NCI-H2171 treated with DMSO at 0.1 percent for 48 hours (cell line): Measurements from ENCODE around the gene GNAT1.

Experiments
- DNase-seq: peaks from one replicate; lab custom pipeline; 2025; lab: John Stamatoyannopoulos, UW

Gene GNAT1

DNA sequence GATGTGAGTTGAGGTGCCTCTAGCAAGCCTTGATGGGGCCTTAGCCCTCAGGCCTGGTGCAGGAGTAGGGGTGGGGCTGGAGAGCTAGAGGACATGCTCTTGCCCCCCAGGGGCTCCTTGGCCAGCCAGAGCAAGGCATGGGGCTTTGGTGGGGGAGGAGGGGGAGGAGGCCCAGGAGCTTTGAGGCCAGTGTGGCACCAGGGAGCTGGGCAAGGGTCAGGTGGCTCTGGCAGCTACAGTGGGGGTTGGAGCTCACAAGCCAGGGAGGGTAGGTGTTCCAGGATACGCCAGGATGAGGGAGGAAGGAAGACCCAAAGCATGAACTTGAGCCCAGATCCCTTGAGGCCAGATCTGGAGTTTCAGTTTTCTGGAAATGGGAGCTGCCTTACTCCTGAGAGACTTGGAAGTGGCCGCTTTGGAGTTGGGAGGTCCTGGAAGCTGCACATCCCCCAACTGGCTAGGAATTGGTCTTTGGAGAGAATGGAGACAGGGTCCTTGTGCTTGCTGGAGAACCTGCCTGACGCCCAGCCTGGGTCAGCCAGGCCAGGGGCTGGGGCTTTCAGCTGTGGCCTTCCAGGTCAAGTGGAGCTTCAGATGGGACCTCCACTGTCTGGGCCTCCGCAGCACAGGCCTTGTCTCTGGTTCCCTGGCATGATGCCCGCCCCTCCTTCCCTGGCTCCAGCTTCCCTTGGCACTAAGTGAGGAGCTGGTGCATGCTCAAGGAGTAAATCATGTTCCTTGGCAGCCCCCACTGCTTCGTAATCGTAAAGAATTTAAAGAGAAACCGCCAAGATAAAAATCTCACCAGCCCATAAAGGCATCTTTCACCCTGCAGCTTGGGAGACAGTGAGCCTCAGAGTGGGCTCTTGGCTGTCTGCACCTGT lies 27.6 kb upstream of the GNAT1 start:
- DNase-seq, result no peak

DNA sequence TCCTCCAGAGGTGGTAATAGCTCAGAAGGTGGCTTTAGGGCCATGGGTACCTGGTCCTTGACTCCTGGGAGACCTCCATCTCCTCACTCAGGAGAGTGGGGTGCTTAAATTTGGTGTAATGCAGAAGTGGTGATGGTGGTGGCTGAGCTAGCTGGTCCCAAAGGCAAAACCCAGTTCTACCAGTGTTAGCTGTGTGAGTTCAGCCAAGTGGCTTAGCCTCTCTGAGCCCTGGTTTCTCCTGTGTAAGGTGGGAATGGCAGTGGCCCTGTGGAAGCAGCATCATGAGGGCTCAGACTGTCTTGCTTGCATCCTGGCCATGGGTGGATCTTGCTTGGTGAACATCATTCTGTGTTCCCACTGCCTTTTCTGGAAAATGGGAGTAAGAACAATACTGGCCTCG lies 26.9 kb upstream of the GNAT1 start:
- DNase-seq, result no peak

DNA sequence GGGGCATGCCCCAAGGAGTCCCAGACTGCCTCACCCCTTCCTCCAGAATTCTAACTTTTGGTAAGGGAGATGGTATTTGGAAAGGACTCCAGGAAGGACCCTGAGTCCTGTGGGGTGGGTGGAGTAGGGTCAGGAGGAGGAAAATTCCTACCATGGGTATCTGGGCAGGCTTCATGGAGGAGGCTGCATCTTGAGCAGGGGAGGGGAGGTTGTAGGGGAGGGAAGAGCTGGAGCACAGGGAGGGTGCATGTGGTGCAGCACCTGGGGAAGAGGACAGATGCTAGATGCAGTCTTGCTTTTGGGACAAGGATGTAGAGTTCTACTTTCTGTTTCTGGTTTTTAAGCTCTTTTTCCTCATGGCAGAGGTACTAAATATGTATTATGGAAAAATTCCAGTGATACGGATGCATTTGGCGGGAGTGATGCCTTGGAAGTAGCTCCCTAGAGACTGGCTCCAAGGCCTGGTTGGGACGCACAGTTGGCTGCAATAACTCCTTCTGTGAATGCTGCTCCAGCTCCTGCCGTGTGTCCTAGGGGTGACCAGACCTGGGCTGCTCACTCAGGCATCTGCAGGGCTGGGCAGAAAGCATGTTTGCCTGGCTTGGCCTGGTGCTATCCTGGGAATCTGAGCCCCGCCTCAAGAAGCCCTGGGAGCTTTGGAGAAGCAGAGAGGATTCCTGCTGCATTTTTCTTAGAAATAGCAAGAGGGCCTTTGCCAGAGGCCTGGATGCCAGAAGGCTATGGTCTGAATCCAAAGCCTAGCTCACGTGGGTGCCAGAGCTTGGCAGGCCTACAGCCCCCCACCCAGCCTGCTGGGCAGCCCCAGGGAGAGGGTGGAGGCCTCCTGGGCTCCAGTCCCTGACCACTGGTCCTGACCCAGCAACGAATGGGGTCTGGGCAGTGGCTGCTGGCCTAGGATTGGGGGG lies 26.2 kb upstream of the GNAT1 start:
- no peak for DNase-seq

DNA sequence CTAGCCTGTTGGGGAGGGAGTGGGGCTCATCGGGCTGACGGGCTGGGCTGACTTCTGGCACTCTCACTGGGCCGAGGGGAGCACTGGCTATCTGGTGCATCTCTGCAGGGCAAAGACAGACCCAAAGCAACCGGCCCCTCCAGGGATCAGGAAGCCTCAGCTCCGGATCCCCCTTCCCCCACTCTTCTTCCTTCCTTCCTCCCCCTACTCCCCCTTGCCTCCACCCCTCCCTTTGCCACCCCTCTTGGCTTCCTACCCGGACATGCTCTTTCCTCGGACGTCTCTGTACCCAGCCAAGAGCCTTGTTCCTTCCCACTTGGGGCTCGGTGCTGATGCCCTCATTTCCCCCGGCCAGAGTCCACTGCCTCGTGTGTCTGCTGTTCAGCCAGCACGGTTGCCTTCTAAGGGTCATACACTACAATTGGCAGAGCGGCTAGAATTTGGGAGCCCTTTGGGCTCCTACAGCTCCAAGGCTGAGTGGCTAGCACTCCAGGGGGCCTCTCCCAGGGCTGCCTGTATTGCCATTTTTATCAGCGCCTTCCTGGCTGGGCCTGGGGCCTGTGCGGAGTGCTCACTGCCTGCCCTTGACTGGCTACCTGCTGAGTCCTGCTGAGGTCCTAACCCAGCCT lies 25.4 kb upstream of the GNAT1 start:
- no peak for DNase-seq

DNA sequence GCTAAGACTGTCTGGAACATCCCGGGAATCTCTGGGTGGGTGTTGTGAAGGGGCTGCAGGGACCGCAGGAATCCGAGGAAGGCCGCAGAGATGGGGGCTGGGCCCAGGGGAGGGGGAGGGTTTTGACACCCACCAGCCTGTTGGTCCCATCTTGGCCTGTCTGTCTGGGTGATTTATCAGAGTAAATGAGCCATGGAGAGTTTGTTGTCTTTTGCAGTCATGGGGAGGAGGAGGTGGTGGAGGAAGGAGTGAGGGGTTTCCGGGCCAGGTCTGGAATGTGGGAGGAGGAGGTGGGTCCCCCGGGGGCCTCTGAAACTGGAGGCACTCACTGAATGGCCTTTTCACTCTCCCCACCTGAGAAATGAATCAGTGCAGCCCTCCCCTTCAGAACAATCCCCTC lies 24.8 kb upstream of the GNAT1 start:
- no peak for DNase-seq

DNA sequence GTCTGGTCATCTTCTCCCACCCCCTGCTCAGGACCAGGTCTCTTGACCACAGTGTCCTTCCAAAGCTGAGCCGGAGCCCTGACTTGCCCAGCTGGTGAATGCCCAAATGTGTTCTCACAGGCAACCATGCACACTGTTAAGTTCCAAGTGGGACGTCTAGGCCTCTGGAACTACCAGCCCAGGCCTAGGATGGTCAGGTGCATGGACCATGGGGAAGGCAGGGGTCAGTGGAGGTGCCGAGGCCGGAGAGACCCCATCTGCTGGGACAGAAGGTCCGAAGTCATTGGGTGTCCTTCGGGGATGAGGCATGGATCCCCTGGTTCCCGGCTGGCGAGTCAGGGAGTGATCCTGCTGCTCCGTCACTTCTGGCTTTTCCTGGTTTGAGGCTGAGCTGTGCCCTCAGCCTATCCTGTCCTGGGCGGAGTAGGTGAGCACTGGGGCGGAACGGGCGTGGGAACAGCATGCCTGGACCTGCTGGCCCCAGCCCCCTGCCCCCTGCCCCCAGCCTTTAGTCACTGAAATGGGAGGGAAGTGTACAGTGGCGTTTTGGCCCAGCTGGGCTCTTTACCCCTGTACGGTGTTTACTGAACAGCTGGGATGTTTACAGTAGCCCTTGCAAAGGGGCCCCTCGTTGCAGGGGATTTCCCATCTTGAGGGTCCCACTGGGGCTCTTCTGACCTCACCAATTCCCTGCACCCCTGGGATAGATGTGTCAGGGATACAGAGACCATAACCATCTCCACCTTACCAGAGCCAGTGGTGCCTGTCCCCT lies 24.2 kb upstream of the GNAT1 start:
- no peak for DNase-seq

DNA sequence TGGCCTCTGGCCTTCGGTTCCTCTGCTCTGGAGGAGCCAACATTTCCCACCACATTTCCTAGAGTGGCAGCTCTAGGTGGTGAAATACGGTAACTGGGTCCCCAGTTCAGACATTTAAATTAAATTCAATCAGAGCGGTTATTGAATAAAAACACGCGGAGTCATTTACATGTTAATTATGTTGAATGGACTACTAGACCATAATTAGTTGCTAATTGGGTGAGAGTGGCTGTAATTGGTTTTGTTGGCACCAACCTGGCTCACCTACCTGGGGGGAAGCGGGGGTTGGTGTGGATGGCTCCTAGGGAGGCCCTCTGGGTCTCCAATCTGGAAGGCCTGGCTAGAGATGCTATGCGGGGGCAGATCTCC lies 23.6 kb upstream of the GNAT1 start:
- no peak for DNase-seq

DNA sequence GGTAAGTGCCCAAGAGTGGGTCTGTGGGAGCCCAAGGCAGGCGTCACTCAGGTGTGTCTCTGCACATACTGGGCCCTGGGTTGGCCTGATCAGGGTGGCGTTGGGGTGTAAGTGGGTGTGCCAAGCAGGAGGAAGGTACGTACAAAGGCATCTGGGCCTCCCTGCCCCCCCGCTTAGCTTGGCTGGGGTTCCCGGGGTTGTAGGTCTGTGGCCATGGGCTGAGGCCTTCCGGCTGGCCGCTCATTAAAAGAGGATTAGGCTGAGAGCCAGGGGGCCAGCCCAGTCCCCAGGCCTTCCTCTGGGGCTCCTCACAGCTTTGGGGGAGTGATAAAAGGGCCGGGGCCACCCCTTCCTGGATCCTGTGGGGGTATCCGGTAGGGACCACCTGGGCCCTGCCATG lies 23.0 kb upstream of the GNAT1 start:
- DNase-seq, result no peak

DNA sequence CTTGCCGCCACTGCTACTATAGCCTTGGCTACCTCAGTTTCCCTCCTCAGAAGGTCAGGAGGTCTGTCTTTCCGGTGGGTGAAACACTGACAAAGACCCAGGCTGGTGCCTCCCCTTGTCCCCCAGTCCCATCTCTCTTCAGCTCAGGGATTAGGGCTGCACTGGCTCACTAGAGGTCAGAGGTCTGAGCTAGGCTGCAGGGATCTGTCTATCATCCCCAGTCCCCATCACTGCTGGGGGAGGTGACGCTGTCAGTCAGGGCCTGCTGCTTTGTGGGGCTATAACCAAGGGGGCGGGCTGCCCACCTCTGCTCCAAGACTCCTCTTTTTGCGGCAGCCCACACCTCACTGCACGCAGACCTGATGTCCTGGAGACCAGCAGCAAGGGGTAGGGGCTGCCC lies 22.6 kb upstream of the GNAT1 start:
- no peak for DNase-seq

DNA sequence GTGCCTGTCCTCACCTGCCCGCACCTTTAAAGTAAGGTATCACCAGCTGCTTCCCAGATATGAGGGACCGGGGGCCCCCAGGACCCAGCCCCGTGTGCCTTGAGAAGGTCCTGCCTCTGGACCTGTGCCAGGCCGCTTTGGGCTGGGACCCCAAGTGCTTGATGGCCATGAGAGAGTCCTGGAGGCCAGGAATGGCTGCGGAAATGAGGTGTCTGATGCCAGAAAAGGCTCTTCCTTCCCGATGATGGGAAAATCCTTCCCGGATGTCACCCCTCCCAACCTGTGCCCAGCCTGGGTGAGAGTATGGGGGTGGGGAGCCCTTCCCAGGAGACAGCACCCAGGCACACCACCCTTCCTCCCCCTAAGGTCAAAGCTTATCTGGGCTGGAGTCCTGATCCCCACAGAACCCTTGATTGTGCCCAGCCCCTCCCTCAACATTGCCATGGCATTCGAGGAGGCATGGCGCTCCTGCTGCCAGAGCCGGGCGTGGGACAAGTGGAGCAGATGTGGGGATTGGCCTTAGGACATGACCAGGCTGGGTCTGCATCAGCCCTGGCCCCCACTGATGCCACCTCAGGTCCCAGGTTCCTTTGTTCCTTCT lies 22.1 kb upstream of the GNAT1 start:
- DNase-seq, result no peak

DNA sequence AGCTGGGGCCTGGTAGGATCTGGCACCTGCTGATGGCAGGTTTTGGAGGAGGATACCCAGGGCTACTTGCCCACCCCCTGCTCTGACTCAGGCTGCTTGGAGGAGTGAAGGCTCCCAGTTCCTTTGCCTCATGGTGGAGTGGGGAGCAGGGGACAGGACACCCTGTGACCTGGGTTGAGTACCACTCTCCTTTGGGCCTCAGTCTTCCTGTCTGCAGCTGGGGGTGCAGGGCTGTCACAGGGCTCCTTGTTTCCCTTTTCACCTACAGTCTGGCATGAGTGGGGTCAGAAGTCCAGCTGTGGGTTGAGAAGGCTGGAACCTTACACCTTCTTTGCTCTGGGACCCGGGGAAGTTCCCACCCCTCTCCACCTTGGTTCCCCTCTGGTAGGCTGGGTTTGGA lies 21.6 kb upstream of the GNAT1 start:
- DNase-seq, result no peak

DNA sequence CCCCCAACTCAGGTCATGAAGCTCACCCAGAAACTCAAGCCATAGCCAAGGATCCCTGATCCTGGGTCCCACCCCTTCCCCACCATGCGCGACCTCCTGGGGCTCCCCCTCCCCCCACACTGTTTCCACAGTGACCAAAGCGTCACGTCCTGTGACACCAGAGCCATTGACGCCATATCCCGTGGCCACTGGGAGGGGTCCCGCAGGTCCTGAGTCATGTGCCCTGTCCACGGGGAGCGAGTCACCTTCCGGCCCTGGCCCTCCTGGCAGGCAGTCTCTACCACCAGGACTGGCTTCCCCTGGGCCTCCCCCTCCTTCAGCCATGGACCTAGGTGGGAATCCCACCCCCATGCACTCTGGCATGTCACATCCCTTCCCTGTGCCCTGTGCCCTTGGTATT lies 20.7 kb upstream of the GNAT1 start:
- DNase-seq, result no peak

DNA sequence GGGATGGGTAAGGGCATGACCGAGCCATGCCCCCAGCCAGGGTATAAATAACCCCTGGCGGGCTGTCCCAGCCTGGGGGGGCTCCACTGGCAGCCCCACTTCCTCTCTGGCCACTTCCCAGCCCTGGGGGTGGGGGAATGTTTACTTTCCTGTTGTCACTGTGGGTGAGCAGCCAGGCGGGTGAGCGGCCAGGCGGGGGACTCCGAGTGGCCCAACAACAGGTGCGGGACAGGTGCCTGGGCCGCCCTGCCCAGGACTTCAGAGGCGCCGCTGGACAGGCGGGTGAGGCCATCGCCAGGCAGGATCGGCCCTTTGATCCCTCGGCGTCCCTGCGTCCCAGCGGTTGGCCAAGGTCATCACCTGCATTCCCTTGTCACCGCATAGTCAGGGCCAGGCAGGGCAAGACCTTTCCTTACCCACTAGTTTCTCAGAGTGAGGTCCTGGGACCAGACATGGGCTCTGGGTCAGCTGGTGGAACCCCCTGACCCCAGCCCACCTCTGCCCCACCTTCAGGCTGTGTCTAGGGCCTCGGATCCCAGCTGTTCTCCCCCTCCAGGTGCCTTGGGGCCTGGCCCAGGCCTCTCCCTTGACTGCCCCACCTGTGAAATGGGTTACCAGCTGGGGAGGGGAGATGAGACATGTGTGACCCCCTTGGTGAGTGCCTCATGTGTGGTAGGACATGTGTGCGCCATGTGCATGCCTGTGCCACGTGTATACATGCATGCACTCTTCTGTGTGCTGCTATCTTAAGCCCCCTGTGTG lies 19.7 kb upstream of the GNAT1 start:
- no peak for DNase-seq

DNA sequence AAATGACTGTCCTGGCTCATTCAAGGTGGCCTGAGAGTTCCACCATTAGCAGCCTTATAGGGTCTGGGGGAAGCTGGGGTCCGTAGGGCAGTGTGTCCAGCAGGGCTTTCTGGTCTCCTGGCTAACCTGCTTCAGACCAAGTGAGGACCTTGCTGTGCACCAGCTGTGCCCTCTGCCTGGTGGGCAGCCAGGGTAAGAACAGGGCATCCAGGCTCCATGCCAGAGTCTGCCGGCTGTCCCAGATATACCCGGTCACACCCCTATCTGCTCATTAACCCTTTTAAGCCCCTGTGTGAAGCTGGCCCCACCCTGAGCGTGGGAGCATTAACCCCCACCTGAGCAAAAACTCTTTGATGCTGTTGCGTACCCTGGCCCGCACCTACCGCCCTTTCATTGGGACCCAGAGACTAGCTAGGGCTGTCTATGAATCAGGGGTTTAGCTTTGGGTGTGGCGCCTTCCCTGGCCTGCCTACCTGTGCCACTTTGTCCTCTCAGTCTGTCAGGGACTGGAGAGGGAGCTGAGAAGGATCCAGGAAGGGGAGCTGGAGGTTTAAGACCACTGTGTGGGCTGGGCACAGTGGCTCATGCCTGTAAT lies 18.7 kb upstream of the GNAT1 start:
- no peak for DNase-seq

DNA sequence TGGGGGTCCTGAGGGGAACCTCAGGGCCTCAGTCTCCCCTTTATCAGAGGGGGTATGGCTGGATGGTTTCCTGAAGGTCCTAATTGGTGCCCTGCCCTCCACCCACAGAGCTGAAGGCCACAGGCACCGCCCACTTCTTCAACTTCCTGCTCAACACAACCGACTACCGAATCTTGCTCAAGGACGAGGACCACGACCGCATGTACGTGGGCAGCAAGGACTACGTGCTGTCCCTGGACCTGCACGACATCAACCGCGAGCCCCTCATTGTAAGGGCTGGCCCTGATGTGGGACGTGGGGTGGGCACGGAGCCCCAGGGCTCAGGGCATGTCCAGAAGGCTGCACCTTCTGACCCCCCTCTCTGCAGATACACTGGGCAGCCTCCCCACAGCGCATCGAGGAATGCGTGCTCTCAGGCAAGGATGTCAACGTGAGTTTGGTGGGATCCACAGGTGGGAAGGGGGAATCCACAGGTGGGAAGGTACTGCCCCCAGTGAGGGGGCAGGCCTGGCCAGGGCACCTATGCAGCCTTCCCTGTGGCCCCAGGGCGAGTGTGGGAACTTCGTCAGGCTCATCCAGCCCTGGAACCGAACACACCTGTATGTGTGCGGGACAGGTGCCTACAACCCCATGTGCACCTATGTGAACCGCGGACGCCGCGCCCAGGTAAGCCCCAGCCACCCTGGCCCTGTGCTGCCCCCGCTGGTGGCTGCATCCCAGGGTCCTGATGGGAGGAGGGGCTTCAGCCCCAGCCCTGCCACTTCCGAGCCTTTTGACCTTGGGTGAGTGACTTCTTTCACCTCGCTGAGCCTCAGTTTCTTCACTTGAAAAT lies 17.5 kb upstream of the GNAT1 start:
- DNase-seq, result no peak

DNA sequence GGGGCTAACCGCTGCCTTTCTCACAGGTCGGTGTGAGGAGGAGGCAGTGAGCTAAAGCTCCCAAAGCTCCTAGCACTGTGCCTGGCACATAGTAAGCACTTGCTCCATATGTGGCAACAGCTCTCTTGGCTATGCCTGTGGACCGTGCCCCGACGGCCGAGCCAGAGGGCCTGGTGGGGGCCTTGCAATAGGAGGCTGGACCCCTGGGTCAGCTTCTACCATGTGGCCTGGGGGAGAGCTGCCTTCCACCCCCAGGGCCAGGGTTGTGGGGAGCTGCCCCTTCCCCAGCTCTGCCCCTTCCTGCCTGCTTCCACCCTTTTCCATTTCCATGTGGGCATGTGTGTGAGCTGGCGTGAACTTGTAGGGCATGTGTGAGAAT lies 16.9 kb upstream of the GNAT1 start:
- DNase-seq, result no peak

DNA sequence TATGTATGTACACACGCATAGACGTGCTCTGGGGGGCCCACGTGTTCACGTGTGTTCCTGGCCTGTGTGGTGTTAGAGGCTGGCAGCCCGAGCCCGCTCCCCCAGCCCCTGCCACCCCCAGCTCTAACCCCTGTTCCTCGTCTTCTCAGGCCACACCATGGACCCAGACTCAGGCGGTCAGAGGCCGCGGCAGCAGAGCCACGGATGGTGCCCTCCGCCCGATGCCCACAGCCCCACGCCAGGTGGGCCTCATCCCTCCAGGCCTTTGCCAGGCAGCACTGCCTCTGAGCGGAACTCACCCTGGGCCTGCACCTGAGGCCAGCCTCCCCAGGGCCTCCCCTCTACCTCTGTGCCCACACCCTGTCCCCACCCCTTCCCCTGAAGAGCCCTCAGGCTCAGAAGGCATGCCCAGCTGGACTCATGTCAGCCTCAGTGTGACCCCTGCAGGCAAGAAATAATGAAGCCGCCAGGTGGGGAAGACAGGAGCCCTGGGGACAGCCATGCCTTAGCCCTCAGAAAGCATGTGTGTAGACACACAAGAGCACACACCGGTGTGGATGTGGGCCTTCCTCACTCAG lies 16.4 kb upstream of the GNAT1 start:
- DNase-seq, result no peak

DNA sequence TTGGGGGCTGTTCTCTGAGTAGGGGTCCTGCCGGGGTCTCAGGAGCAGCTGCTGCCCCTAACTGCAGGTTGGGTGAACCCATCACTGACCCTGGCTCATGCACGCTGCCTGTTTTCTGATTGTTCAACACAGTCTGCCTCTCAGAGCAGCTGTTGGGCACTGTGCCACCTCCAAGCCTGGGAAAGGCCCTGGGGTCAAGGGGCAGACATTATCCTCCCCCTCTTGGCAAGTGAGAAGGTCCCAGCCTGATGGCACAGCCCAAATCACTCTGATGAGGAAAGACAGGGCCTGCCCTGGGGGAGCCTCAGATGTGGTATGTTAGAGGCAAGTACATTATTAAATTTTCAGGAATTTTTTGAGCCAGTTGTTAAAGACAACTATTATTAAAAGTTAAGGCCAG lies 14.1 kb upstream of the GNAT1 start:
- DNase-seq, result no peak

DNA sequence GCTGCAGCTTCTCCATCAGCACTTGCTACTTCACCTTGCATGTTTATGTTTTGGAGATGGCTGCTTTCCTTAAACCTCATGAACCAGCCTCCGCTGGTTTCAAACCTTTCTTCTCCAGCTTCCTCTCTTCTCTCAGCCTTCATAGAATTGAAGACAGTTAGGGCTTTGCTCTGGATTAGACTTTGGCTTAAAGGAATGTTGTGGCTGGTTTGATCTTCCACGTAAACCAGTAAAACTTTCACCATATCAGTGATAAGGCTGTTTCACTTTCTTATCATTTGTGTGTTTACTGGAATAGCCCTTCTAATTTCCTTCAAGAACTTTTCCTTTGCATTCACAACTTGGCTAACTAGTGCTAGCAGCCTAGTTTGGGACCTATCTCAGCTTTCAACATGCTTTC lies 11.7 kb upstream of the GNAT1 start:
- DNase-seq, result no peak
